OCI-M1 (cell line): ENCODE measurements around the gene PRDM8.

Experiments used
- DNase-seq: peaks from one replicate; lab custom pipeline; 2025; lab: John Stamatoyannopoulos, UW

The PRDM8 gene

GRCh38 chr4:80184053-80184824, 13.1 kb upstream of the PRDM8 start:
- DNase-seq = peak; percentile 89

GRCh38 chr4:80184825-80185756, 12.2 kb upstream of the PRDM8 start:
- DNase-seq = no peak

- no peak for DNase-seq
Measured at GRCh38 chr4:80185787-80186548, 11.3 kb upstream of the PRDM8 start.

GRCh38 chr4:80186676-80187075, 10.6 kb upstream of the PRDM8 start:
- no peak for DNase-seq

- no peak for DNase-seq
Measured at GRCh38 chr4:80187677-80188076, 9.6 kb upstream of the PRDM8 start.

- DNase-seq = no peak
Measured at GRCh38 chr4:80188457-80188800, 8.9 kb upstream of the PRDM8 start.

GRCh38 chr4:80188801-80189458, 8.4 kb upstream of the PRDM8 start:
- no peak for DNase-seq

- no peak for DNase-seq
Measured at GRCh38 chr4:80189581-80189955, 7.7 kb upstream of the PRDM8 start.

GRCh38 chr4:80189956-80190677, 7.2 kb upstream of the PRDM8 start:
- no peak for DNase-seq

- DNase-seq = no peak
Measured at GRCh38 chr4:80192252-80192866, 4.9 kb upstream of the PRDM8 start.

- no peak for DNase-seq
Measured at GRCh38 chr4:80192937-80193336, 4.4 kb upstream of the PRDM8 start.

GRCh38 chr4:80195441-80196140, 1.7 kb upstream of the PRDM8 start:
- DNase-seq = no peak

GRCh38 chr4:80196259-80196921, 913 bp upstream of the PRDM8 start:
- DNase-seq = no peak

GRCh38 chr4:80197601-80198440, 518 bp downstream of the PRDM8 start:
- peak; percentile 42 for DNase-seq

- no peak for DNase-seq
Measured at GRCh38 chr4:80198441-80198837, 1.1 kb downstream of the PRDM8 start.

- DNase-seq = no peak
Measured at GRCh38 chr4:80199004-80199560, 1.8 kb downstream of the PRDM8 start.

GRCh38 chr4:80199947-80200346, 2.6 kb downstream of the PRDM8 start:
- no peak for DNase-seq
